Stomach (tissue), 4 donors: ENCODE measurements around the gene DMXL2.

Source experiments
- CTCF ChIP-seq, 7 experiments: fragments of 450-650 bp in 4 of 7; fragments of 200-600 bp in 3 of 7; sonication (generic) in 3 of 7; IDR thresholded peaks; one replicate each; pipeline ENCODE4 v1.5.1; 2016 to 2019; ENCODE audit warnings: antibody characterized with exemption in 7 of 7, control low read depth in 2 of 7, mild to moderate bottlenecking in 1 of 7
- EP300 ChIP-seq: sonication (generic); formaldehyde crosslinking; IDR thresholded peaks from one replicate; pipeline ENCODE4 v1.6.1; 2017; ENCODE audit warnings: antibody characterized with exemption
- POLR2A ChIP-seq, 4 donors: fragments of 450-650 bp; IDR thresholded peaks; one replicate each; pipeline ENCODE4 v1.6.1; 2016; ENCODE audit warnings: antibody characterized with exemption in 4 of 4, control low read depth in 2 of 4, mild to moderate bottlenecking in 1 of 4, moderate library complexity in 1 of 4

GRCh38 chr15:51620122-51620521, 2.4 kb downstream of the DMXL2 start:
- TF ChIP-seq CTCF (IDR thresholded peaks at IDR 0.05) (no peak), POLR2A (IDR thresholded peaks at IDR 0.05) (no peak), EP300 (no peak)
